ENCODE measurements around the gene SLC36A3. TPM values are rescaled to one million over a fixed set of nuclear protein-coding genes. Genes with fewer than 3 reads are reported as not detected.

The SLC36A3 gene
- total and polyA plus RNA-seq, 8 donors = not detected

- TF ChIP-seq CTCF (IDR thresholded peaks at IDR 0.05) = no peak
- H3K4me3 ChIP-seq = no peak overlapping the region
- no peak for DNase-seq
- no peak overlapping the region for H3K27ac ChIP-seq
- H3K9me3 ChIP-seq = no peaks in the 10 kb centered on the region
- H3K27me3 ChIP-seq = no peaks in the 10 kb centered on the region
- H3K4me1 ChIP-seq = no peaks in the 10 kb centered on the region
- intact Hi-C loops (cut with DNase I) = no loop called here
- no peaks in the 10 kb centered on the region for H3K36me3 ChIP-seq
- ATAC-seq = no peak
These were observed 20.3 kb downstream of the SLC36A3 start for GRCh38 chr5:151283120-151283825.

- no peaks in the 10 kb centered on the region for H3K27me3 ChIP-seq
- no peaks in the 10 kb centered on the region for H3K36me3 ChIP-seq
- no peaks in the 10 kb centered on the region for H3K9me3 ChIP-seq
- no peak for ATAC-seq
- H3K27ac ChIP-seq = no peak overlapping the region
- H3K4me3 ChIP-seq = no peak overlapping the region
- no peak for DNase-seq
- H3K4me1 ChIP-seq = no peaks in the 10 kb centered on the region
- intact Hi-C loops (cut with DNase I) = no loop called here
- TF ChIP-seq CTCF (IDR thresholded peaks at IDR 0.05) = no peak
These were observed 22.4 kb downstream of the SLC36A3 start for GRCh38 chr5:151281001-151281639.

GRCh38 chr5:151280443-151280842, 23.1 kb downstream of the SLC36A3 start:
- H3K27ac ChIP-seq = no peak overlapping the region
- intact Hi-C loops (cut with DNase I) = no loop called here
- H3K4me1 ChIP-seq = no peaks in the 10 kb centered on the region
- no peaks in the 10 kb centered on the region for H3K9me3 ChIP-seq
- DNase-seq (no peak), ATAC-seq (no peak)
- no peaks in the 10 kb centered on the region for H3K36me3 ChIP-seq
- no peak for TF ChIP-seq CTCF (IDR thresholded peaks at IDR 0.05)
- no peaks in the 10 kb centered on the region for H3K27me3 ChIP-seq
- no peak overlapping the region for H3K4me3 ChIP-seq

- intact Hi-C loops (cut with DNase I) = no loop called here
- Histone ChIP-seq H3K4me3 (no peak overlapping the region), H3K36me3 (no peaks in the 10 kb centered on the region), H3K27me3 (no peaks in the 10 kb centered on the region), H3K27ac (no peak overlapping the region), H3K9me3 (no peaks in the 10 kb centered on the region), H3K4me1 (no peaks in the 10 kb centered on the region)
- no peak for TF ChIP-seq CTCF (IDR thresholded peaks at IDR 0.05)
- ATAC-seq = peak; percentile 69
- no peak for DNase-seq
These were observed 24.7 kb downstream of the SLC36A3 start for GRCh38 chr5:151278845-151279244.

- Histone ChIP-seq H3K27me3 (no peaks in the 10 kb centered on the region), H3K4me3 (no peak overlapping the region), H3K27ac (no peak overlapping the region), H3K36me3 (no peaks in the 10 kb centered on the region), H3K9me3 (no peaks in the 10 kb centered on the region), H3K4me1 (no peaks in the 10 kb centered on the region)
- DNase-seq = no peak
- intact Hi-C loops (cut with DNase I) = no loop called here
- TF ChIP-seq CTCF (IDR thresholded peaks at IDR 0.05) = no peak
- no peak for ATAC-seq
These were observed 27.8 kb downstream of the SLC36A3 start for GRCh38 chr5:151275803-151276202.

All from left lung (tissue), 10 donors.